GM12878 (cell line): Measurements from ENCODE around the gene SETD1B. TPM values are rescaled to one million over a fixed set of nuclear protein-coding genes. Genes with fewer than 3 reads are reported as not detected.

ENCODE experiments used
- ATAC-seq: fragments of 200-7000 bp; cut with Tn5 transposase; 3 replicates; pipeline ENCODE4 v1.9.1; 2020; ENCODE audit warnings: mild to moderate bottlenecking, moderate library complexity
- BruUV-seq: library from RNA; stranded (reverse); fragments of 400-500 nt; replicated peaks from 2 replicates; lab custom pipeline; 2021; lab: Mats Ljungman, UMichigan
- CTCF ChIA-PET: fragments of 300-600 bp; sonication (Branson Sonifier 250); formaldehyde crosslinking; extraction: SDS; loops from one replicate; lab custom pipeline; 2021; ENCODE audit warnings: inconsistent platforms; lab: Yijun Ruan, JAX
- POLR2A ChIA-PET: fragments of 350-600 bp; formaldehyde crosslinking; extraction: SDS; loops from one replicate; lab custom pipeline; 2021; ENCODE audit warnings: inconsistent platforms; lab: Charles Lee
- RAD21 ChIA-PET: fragments of 300-600 bp; sonication (Branson Sonifier 250); formaldehyde crosslinking; loops from one replicate; lab custom pipeline; 2023; ENCODE audit warnings: antibody characterized with exemption; ENCODE audit not compliant: unreplicated experiment; lab: Charles Lee
- SMC1A ChIA-PET: fragments of 300-600 bp; sonication (Branson Sonifier 250); formaldehyde crosslinking; loops from one replicate; lab custom pipeline; 2023; ENCODE audit not compliant: unreplicated experiment, uncharacterized antibody; lab: Charles Lee
- DNase-seq: peaks from one replicate; pipeline ENCODE4 v3.0.0-alpha.2; 2011; ENCODE audit warnings: low read depth, low spot score
- FAIRE-seq: peaks from 3 replicates; lab custom pipeline; 2011; peaks lifted over from hg19 to GRCh38; lab: Jason Lieb, UNC
- H2AFZ ChIP-seq: 2 replicates; pipeline ENCODE4 v1.6.0; 2011; ENCODE audit warnings: low read depth, low read length, control low read depth; ENCODE audit not compliant: control insufficient read depth
- H3K27ac ChIP-seq: 2 replicates; pipeline ENCODE4 v1.5.1; 2011; ENCODE audit warnings: control low read depth; ENCODE audit not compliant: control insufficient read depth, insufficient read depth
- H3K27me3 ChIP-seq, 2 experiments: replicated peaks in 1 of 2; 2 replicates each; pipeline versions ENCODE4 v1.6.0 to v1.6.1; 2011; ENCODE audit warnings: low read length in 1 of 2; ENCODE audit not compliant: control insufficient read depth in 2 of 2, insufficient read depth in 2 of 2
- H3K36me3 ChIP-seq, 2 experiments: 2 replicates each; pipeline ENCODE4 v1.5.1; 2011; ENCODE audit warnings: low read length in 1 of 2; ENCODE audit not compliant: control insufficient read depth in 2 of 2, insufficient read depth in 2 of 2
- H3K4me1 ChIP-seq: 2 replicates; pipeline ENCODE4 v1.6.1; 2011; ENCODE audit warnings: mild to moderate bottlenecking, low read length, moderate library complexity, mixed read lengths; ENCODE audit not compliant: control insufficient read depth, insufficient read depth
- H3K4me2 ChIP-seq: 2 replicates; pipeline ENCODE4 v1.6.0; 2011; ENCODE audit warnings: control low read depth; ENCODE audit not compliant: control insufficient read depth, insufficient read depth
- H3K4me3 ChIP-seq: fragments of 200-600 bp; sonication (generic); 2 replicates; pipeline ENCODE4 v1.5.1; 2016
- H3K79me2 ChIP-seq: 2 replicates; pipeline ENCODE4 v1.6.0; 2011; ENCODE audit warnings: low read length; ENCODE audit not compliant: control insufficient read depth, insufficient read depth
- H3K9ac ChIP-seq: 2 replicates; pipeline ENCODE4 v1.8.0; 2011; ENCODE audit warnings: low read length, control low read depth, mixed read lengths; ENCODE audit not compliant: control insufficient read depth, insufficient read depth
- H3K9me3 ChIP-seq: replicated peaks from 3 replicates; pipeline ENCODE4 v1.5.1; 2011; ENCODE audit warnings: mild to moderate bottlenecking, low read length; ENCODE audit not compliant: control insufficient read depth, insufficient read depth
- H4K20me1 ChIP-seq: 2 replicates; pipeline ENCODE4 v1.6.0; 2011; ENCODE audit not compliant: control insufficient read depth, insufficient read depth
- CBX5 ChIP-seq: sonication (generic); IDR thresholded peaks from 2 replicates; pipeline ENCODE4 v1.6.1; 2016; ENCODE audit warnings: low read depth, moderate library complexity, mild to moderate bottlenecking, inconsistent platforms
- CREM ChIP-seq: IDR thresholded peaks from 2 replicates; pipeline ENCODE4 v1.6.1; 2014; ENCODE audit warnings: antibody characterized with exemption, low read depth
- ELK1 ChIP-seq: IDR thresholded peaks from 2 replicates; pipeline ENCODE4 v1.6.1; 2012; ENCODE audit warnings: low read depth, low read length, improper control_type of control experiment
- MYB ChIP-seq: fragments of 150-350 bp; IDR thresholded peaks from 2 replicates; pipeline ENCODE4 v1.6.1; 2014; ENCODE audit warnings: mild to moderate bottlenecking, low read depth, low read length, borderline replicate concordance
- NFYA ChIP-seq: IDR thresholded peaks from 2 replicates; pipeline ENCODE4 v1.6.1; 2011; ENCODE audit warnings: low read depth, mild to moderate bottlenecking, low read length, improper control_type of control experiment, borderline replicate concordance
- NKRF ChIP-seq: fragments of 450-650 bp; conservative IDR thresholded peaks from 2 replicates; pipeline ENCODE4 v1.6.1; 2017; ENCODE audit warnings: mild to moderate bottlenecking, moderate library complexity
- NR2F1 ChIP-seq: fragments of 450-650 bp; conservative IDR thresholded peaks from 2 replicates; pipeline ENCODE4 v1.6.1; 2017; ENCODE audit warnings: mild to moderate bottlenecking
- PBX3 ChIP-seq: IDR thresholded peaks from 2 replicates; pipeline ENCODE4 v1.6.1; 2011; ENCODE audit warnings: mild to moderate bottlenecking, low read depth, low read length, moderate library complexity; ENCODE audit not compliant: insufficient replicate concordance
- RAD21 ChIP-seq: IDR thresholded peaks from 2 replicates; pipeline ENCODE4 v1.6.1; 2011; ENCODE audit warnings: mild to moderate bottlenecking, low read depth, low read length, moderate library complexity; ENCODE audit not compliant: insufficient read depth
- SIN3A ChIP-seq: IDR thresholded peaks from 2 replicates; pipeline ENCODE4 v1.6.1; 2012; ENCODE audit warnings: low read depth, low read length, improper control_type of control experiment
- TCF12 ChIP-seq: IDR thresholded peaks from 2 replicates; pipeline ENCODE4 v1.6.1; 2011; ENCODE audit warnings: low read depth, mild to moderate bottlenecking, low read length
- ZNF217 ChIP-seq: fragments of 450-650 bp; IDR thresholded peaks from 2 replicates; pipeline ENCODE4 v1.6.1; 2017; ENCODE audit warnings: antibody characterized with exemption, mild to moderate bottlenecking
- whole genome bisulfite sequencing: methylation state at CpG from one replicate; pipeline ENCODE4 v1.1.6; 2016; ENCODE audit warnings: low lambda C conversion rate; ENCODE audit not compliant: insufficient replicate concordance, insufficient coverage; ENCODE audit errors: missing lambda C conversion rate; 5-methylcytosine and 5-hydroxymethylcytosine counted together
- in situ Hi-C: fragments of 300-500 bp; cut with MboI; formaldehyde crosslinking; loops from 9 replicates; pipeline ENCODE4 v1.14.3; 2018; ENCODE audit warnings: mixed read lengths
- intact Hi-C: fragments of 100-400 bp; cut with micrococcal nuclease; formaldehyde crosslinking; loops from one replicate; pipeline ENCODE4 v1.14.2; 2022; ENCODE audit not compliant: unreplicated experiment
- polyA plus RNA-seq, 11 experiments: library from polyadenylated mRNA; depleted of rRNA in 4 of 11; unstranded in 6 of 11; stranded (reverse) in 5 of 11; fragments of >200 nt; fragmentation: Nextera tagmentation in 4 of 11; fragmentation: Illumina TruSeq in 1 of 11; extraction: Ambion mirVana in 4 of 11; extraction: Trizol in 1 of 11; gene quantifications; 1 replicate in 1 of 11; 2 replicates in 10 of 11; pipeline versions ENCODE4 v1.2.1 to v1.2.3, GENCODE V29; 2011 to 2016; ENCODE audit warnings: inconsistent platforms in 2 of 11, missing spikeins in 2 of 11, low read depth in 1 of 11
- total RNA-seq, 4 experiments: library from RNA; depleted of rRNA in 3 of 4; stranded (reverse); fragments of >200 nt in 3 of 4; fragmentation: Illumina TruSeq in 1 of 4; extraction: Trizol in 1 of 4; gene quantifications; 2 replicates each; pipeline versions ENCODE4 v1.2.1 to v1.2.3, GENCODE V29; 2013 to 2021
- TF ChIP-seq, protein P1 (sequence below): fragments of 450-650 bp; IDR thresholded peaks from 2 replicates; pipeline ENCODE4 v1.6.1; 2016; ENCODE audit warnings: mild to moderate bottlenecking
- TF ChIP-seq, protein P2 (sequence below): IDR thresholded peaks from 2 replicates; pipeline ENCODE4 v1.6.1; 2012; ENCODE audit warnings: low read depth, low read length, improper control_type of control experiment
- TF ChIP-seq, protein P3 (sequence below): fragments of 450-650 bp; IDR thresholded peaks from 2 replicates; pipeline ENCODE4 v1.6.1; 2014; ENCODE audit warnings: mild to moderate bottlenecking

Gene SETD1B
- total and polyA plus RNA-seq, 10 of the 15 experiments (the other 5 are each of a cell fraction or from before 2014, with no cell fraction given): 0.50 to 17.3 (median 1.6) TPM

DNA sequence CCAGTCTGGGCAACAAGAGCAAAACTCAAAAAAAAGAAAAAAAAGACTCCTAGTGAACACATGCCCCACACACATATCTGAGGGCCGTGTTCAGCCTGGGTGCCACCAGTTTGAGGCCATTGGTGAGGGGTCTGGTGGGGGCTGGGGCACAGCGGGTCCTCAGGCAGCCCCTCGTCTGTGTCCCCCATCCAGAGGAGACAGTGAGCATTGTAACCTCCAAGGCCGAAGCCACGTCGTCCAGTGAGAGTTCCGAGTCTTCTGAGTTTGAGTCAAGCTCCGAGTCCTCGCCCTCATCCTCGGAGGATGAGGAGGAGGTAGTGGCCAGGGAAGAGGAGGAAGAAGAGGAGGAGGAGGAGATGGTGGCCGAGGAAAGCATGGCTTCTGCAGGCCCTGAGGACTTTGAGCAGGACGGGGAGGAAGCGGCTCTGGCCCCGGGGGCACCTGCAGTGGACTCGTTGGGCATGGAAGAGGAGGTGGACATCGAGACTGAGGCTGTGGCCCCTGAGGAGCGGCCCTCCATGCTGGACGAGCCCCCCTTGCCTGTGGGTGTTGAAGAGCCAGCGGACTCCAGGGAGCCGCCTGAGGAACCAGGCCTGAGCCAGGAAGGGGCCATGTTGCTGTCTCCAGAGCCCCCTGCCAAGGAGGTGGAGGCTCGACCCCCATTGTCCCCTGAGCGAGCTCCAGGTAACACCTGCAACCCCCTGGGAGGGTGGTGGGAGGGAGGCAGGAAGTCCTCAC, 15.6 kb downstream of the SETD1B start:
- Histone ChIP-seq H3K27ac (no peak overlapping the region), H3K9ac (no peak overlapping the region), H3K4me3 (no peak overlapping the region), H4K20me1 (no peaks in the 10 kb centered on the region; the same call in 1 of the 2 replicates), H3K4me1 (no peaks in the 10 kb centered on the region), H3K36me3 (peaks cover 29 to 32% of the 10 kb centered on the region in 2 experiments; a peak in 3 of 4 replicates), H3K4me2 (no peak overlapping the region), H3K9me3 (no peaks in the 10 kb centered on the region), H3K79me2 (no peaks in the 10 kb centered on the region), H3K27me3 (no peaks in the 10 kb centered on the region), H2AFZ (no peak overlapping the region)
- WGBS: 86% methylated on average over 18 of the region's 22 CpGs
- ChIA-PET RAD21 (no interaction called here), CTCF (no interaction called here), POLR2A (no interaction called here), SMC1A (no interaction called here)
- intact Hi-C loops (no loop called here), in situ Hi-C loops (no loop called here)
- FAIRE-seq (no peak), ATAC-seq (no peak), DNase-seq (no peak)
- TF ChIP-seq ELK1 (no peak), NR2F1 (no peak), NFYA (no peak), RAD21 (no peak), MYB (no peak), ZNF217 (no peak), NKRF (no peak), CREM (no peak), CBX5 (no peak), PBX3 (no peak), TCF12 (no peak), SIN3A (no peak)
- TF ChIP-seq, protein P1, sequence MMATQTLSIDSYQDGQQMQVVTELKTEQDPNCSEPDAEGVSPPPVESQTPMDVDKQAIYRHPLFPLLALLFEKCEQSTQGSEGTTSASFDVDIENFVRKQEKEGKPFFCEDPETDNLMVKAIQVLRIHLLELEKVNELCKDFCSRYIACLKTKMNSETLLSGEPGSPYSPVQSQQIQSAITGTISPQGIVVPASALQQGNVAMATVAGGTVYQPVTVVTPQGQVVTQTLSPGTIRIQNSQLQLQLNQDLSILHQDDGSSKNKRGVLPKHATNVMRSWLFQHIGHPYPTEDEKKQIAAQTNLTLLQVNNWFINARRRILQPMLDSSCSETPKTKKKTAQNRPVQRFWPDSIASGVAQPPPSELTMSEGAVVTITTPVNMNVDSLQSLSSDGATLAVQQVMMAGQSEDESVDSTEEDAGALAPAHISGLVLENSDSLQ: no peak
- TF ChIP-seq, protein P2, sequence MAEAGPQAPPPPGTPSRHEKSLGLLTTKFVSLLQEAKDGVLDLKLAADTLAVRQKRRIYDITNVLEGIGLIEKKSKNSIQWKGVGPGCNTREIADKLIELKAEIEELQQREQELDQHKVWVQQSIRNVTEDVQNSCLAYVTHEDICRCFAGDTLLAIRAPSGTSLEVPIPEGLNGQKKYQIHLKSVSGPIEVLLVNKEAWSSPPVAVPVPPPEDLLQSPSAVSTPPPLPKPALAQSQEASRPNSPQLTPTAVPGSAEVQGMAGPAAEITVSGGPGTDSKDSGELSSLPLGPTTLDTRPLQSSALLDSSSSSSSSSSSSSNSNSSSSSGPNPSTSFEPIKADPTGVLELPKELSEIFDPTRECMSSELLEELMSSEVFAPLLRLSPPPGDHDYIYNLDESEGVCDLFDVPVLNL: no peak
- TF ChIP-seq, protein P3, sequence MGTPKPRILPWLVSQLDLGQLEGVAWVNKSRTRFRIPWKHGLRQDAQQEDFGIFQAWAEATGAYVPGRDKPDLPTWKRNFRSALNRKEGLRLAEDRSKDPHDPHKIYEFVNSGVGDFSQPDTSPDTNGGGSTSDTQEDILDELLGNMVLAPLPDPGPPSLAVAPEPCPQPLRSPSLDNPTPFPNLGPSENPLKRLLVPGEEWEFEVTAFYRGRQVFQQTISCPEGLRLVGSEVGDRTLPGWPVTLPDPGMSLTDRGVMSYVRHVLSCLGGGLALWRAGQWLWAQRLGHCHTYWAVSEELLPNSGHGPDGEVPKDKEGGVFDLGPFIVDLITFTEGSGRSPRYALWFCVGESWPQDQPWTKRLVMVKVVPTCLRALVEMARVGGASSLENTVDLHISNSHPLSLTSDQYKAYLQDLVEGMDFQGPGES: no peak
- no TSS peak for BruUV-seq
